D341Med (cell line): Measurements from ENCODE around the gene TEF.
"Not testable (repeated sequence)": the region's sequence is repeated elsewhere in the genome, so short reads cannot be mapped to it uniquely, and the experiment has no call there.

Experiments used
- DNase-seq: peaks from one replicate; pipeline ENCODE4 v3.0.0; 2012; ENCODE audit warnings: low spot score

TEF gene

GRCh38 chr22:41425660-41426365 lies 44.1 kb downstream of the TEF start:
- no peak for DNase-seq

GRCh38 chr22:41429232-41429950 lies 47.6 kb downstream of the TEF start:
- no peak for DNase-seq

GRCh38 chr22:41429951-41430332 lies 48.2 kb downstream of the TEF start:
- no peak for DNase-seq

- no peak for DNase-seq
These were observed 49.9 kb downstream of the TEF start for GRCh38 chr22:41431656-41432055.

- DNase-seq: not testable (repeated sequence)
These were observed 51.7 kb downstream of the TEF start for GRCh38 chr22:41433480-41433879.

GRCh38 chr22:41434361-41435003 lies 52.7 kb downstream of the TEF start:
- not testable (repeated sequence) for DNase-seq

- DNase-seq: no peak
These were observed 53.8 kb downstream of the TEF start for GRCh38 chr22:41435560-41435959.

GRCh38 chr22:41436322-41437113 lies 54.8 kb downstream of the TEF start:
- no peak for DNase-seq

- DNase-seq: no peak
These were observed 55.5 kb downstream of the TEF start for GRCh38 chr22:41437198-41437597.

- DNase-seq: not testable (repeated sequence)
These were observed 58.8 kb downstream of the TEF start for GRCh38 chr22:41440511-41440910.

- peak; percentile 67 for DNase-seq
These were observed 60.6 kb downstream of the TEF start for GRCh38 chr22:41442240-41442792.

GRCh38 chr22:41444360-41445128 lies 62.8 kb downstream of the TEF start:
- peak; percentile 84 for DNase-seq

- no peak for DNase-seq
These were observed 63.7 kb downstream of the TEF start for GRCh38 chr22:41445129-41446056.

- DNase-seq: no peak
These were observed 64.3 kb downstream of the TEF start for GRCh38 chr22:41446057-41446501.

GRCh38 chr22:41446639-41447434 lies 65.1 kb downstream of the TEF start, which contains the start of gene TOB2:
TSS of gene TOB2 (minus strand) at chr22:41446801. CDS start at chr22:41437345, 9,456 bp downstream.
- DNase-seq: peak; percentile 89

GRCh38 chr22:41447435-41448188 lies 65.9 kb downstream of the TEF start:
- DNase-seq: peak; percentile 72

GRCh38 chr22:41448189-41448808 lies 66.6 kb downstream of the TEF start:
- DNase-seq: peak; percentile 91
